GM12892 (cell line): ENCODE data around the gene GRAMD1A.

Experiments
- POLR2A ChIP-seq: IDR thresholded peaks from 2 replicates; pipeline ENCODE4 v1.6.1; 2011; ENCODE audit warnings: low read depth, low read length, control low read depth
- POLR2AphosphoS5 ChIP-seq: IDR thresholded peaks from 2 replicates; pipeline ENCODE4 v1.6.1; 2011; ENCODE audit warnings: low read depth, low read length, control low read depth
- TAF1 ChIP-seq: IDR thresholded peaks from 2 replicates; pipeline ENCODE4 v1.6.1; 2011; ENCODE audit warnings: low read depth, mild to moderate bottlenecking, control low read depth, low read length, borderline replicate concordance

DNA sequence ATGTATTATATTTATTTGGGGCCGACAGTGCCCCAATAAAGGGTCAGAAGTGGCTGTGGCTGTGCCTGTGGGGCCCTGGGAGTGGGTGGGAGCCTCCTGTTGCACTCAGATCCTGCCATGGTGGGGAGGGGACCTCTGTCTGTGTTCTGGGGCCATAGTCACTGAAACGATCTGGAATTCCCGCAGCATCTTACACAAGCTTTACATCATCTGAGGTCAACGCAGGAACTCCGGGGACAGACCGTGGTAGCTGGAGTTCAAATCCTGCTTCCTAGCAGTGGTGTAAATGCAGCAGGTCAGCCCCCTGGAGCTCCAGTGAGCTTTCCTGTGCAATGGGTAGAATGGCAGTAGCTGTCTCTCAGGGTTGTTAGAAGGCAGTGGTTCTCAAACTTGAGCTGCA is 26.3 kb downstream of the GRAMD1A start:
- TF ChIP-seq POLR2A (no peak), TAF1 (no peak), POLR2AphosphoS5 (no peak)
